HL-60 (cell line): ENCODE data around the gene LRPAP1.

Experiments used
- DNase-seq, 2 experiments: peaks; one replicate each; pipeline ENCODE4 v3.0.0-alpha.2; 2010 to 2020; ENCODE audit warnings: low read depth in 1 of 2, low spot score in 1 of 2
- H3K27ac ChIP-seq: fragments of 250-450 bp; sonication (Bioruptor Pico); replicated peaks from 2 replicates; pipeline ENCODE4 v1.5.1; 2020; ENCODE audit warnings: mild to moderate bottlenecking, moderate library complexity
- H3K27me3 ChIP-seq: fragments of 250-450 bp; sonication (Bioruptor Pico); 2 replicates; pipeline ENCODE4 v1.5.1; 2021; ENCODE audit warnings: mild to moderate bottlenecking, moderate library complexity; ENCODE audit not compliant: insufficient read depth, poor library complexity, severe bottlenecking
- H3K4me3 ChIP-seq: replicated peaks from 2 replicates; pipeline ENCODE4 v1.5.1; 2011; ENCODE audit warnings: mild to moderate bottlenecking, control low read depth, low read length; ENCODE audit not compliant: insufficient read depth
- CTCF ChIP-seq: IDR thresholded peaks from one replicate; pipeline ENCODE4 v1.5.1; 2011; ENCODE audit warnings: low read length, control low read depth, inconsistent platforms; ENCODE audit not compliant: insufficient read depth
- GABPA ChIP-seq: IDR thresholded peaks from 2 replicates; pipeline ENCODE4 v1.6.1; 2012; ENCODE audit warnings: low read depth
- POLR2AphosphoS5 ChIP-seq: IDR thresholded peaks from 2 replicates; pipeline ENCODE4 v1.6.1; 2012; ENCODE audit warnings: low read depth
- REST ChIP-seq: IDR thresholded peaks from 2 replicates; pipeline ENCODE4 v1.6.1; 2012; ENCODE audit warnings: low read depth; ENCODE audit not compliant: insufficient replicate concordance
- SPI1 ChIP-seq: IDR thresholded peaks from 2 replicates; pipeline ENCODE4 v1.6.1; 2012; ENCODE audit warnings: low read depth, mild to moderate bottlenecking, borderline replicate concordance

Gene LRPAP1

GRCh38 chr4:3500634-3501101 is 31.6 kb downstream of the LRPAP1 start:
- no peaks in the 10 kb centered on the region for H3K27me3 ChIP-seq
- H3K4me3 ChIP-seq = no peak overlapping the region
- no peak overlapping the region for H3K27ac ChIP-seq
- TF ChIP-seq SPI1 (no peak), GABPA (no peak), POLR2AphosphoS5 (no peak), REST (no peak), CTCF (no peak)
- DNase-seq = no peak

- TF ChIP-seq POLR2AphosphoS5 = no peak
- TF ChIP-seq GABPA = no peak
- TF ChIP-seq CTCF = no peak
- TF ChIP-seq REST = no peak
- TF ChIP-seq SPI1 = no peak
- no peak for DNase-seq
- Histone ChIP-seq H3K4me3 (no peak overlapping the region), H3K27me3 (no peaks in the 10 kb centered on the region), H3K27ac (no peak overlapping the region)
Observed at GRCh38 chr4:3500111-3500510, 32.1 kb downstream of the LRPAP1 start.

GRCh38 chr4:3499710-3500109 is 32.5 kb downstream of the LRPAP1 start:
- TF ChIP-seq CTCF = no peak
- no peak for TF ChIP-seq REST
- no peak for TF ChIP-seq SPI1
- no peak for TF ChIP-seq POLR2AphosphoS5
- TF ChIP-seq GABPA = no peak
- Histone ChIP-seq H3K27ac (no peak overlapping the region), H3K4me3 (no peak overlapping the region), H3K27me3 (no peaks in the 10 kb centered on the region)
- no peak for DNase-seq
